Stimulated activated CD8-positive, alpha-beta memory T cell treated with anti-CD3 and anti-CD28 coated beads, Interleukin-15, amount 100 ng/mL, for 48 hours (primary cell): ENCODE data around the gene CPOX.
"Not testable (repeated sequence)": the region's sequence is repeated elsewhere in the genome, so short reads cannot be mapped to it uniquely, and the experiment has no call there.

ENCODE experiments used
- DNase-seq, 2 donors: peaks; one replicate each; pipeline ENCODE4 v3.0.0-alpha.2; 2020; ENCODE audit warnings: low read depth in 2 of 2

Gene CPOX

DNA sequence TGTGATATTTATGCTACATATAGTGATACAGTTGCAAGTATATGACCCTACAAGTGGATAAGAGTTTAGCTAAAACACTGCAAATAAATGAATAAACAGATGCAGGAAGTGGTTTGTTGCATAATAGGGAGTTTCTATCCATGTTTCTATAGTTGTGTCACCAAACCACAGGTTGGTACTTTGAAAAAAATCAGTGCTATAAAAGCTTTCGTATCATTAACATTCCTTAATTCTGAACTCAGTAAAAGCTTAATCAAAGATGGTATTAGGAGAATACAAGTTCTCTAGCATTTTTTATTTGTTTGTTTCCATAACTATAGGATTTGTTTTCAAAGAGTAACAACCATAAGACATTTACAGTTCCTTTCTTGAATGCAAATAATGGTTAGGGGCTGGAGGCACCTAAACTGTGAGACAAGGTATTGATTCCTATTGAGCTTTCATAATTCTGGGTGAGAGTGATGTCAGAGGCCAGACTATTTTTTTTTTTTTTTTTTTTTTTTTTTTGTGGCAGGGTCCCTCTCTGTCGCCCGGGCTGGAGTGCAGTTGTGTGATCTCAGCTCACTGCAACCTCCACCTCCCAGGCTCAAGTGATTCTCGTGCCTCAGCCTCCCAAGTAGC, 29.6 kb downstream of the CPOX start:
- no peak for DNase-seq

DNA sequence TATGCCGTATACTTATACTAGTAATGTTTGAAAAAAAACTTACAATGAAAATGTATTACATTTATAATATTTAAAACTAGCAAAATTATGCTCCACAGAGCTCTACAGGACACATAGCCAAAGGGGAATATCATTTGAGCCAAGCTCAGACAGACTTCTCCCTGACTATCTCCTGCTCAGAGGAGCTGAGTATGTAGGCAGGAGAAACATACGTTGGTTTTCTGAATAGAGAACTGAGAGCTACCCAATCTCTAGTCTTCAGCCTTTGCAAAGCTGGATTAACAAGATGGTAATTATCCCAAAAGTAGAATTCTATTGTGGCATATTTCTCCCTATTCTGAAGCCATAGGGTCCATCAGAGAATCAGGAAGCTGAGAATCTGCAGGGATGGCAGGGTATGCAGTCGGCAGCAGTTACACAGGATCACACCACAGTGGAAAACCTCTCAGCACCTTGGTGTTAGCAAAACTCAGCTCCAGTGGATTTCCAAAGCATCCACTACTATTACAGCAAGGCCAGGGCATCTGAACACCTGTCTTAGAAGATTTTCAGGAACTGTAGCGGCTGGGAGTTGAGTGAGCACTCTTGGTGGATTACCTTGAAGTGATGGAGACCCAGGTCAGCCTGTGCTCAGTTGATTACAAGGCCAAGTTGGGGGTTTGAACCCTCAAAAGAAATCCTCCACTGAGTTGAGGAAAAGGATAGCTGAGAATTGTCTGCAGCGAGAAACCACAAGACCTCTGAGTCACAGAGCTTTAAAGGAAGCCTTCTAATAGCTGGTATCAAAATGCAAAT, 31.5 kb downstream of the CPOX start:
- no peak for DNase-seq

DNA sequence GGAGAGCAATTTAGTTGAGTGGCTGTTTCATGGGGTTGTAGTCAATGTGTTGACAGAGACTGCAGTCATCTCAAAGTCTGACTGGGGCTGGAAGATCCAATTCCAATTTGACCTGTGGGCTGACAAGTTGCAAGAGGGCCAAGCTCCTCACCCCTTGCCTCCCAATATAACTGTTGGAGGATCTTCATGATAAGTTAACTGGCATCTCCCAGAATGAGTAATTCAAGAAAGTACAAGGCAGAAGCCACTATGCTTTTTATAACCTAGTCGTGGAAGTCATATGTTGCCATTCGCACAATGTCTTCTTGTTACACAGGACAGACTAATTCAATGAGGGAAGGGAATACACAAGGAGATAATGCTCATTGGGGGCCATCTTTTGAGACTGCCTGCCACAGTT, 32.5 kb downstream of the CPOX start:
- no peak for DNase-seq

DNA sequence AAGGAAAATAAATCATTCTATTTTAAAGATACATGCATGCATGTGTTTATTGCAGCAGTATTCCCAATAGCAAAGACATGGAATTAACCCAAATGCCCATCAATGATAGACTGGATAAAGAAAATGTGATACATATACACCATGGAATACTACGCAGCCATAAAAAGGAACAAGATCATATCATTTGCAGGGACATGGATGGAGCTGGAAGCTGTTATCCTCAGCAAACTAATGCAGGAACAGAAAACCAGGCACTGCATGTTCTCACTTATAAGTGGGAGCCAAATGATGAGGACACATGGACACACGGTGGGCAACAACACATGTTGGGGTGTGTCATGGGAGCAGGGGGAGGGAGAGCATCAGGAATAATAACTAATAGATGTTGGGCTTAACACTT, 33.6 kb downstream of the CPOX start:
- not testable (repeated sequence) for DNase-seq

DNA sequence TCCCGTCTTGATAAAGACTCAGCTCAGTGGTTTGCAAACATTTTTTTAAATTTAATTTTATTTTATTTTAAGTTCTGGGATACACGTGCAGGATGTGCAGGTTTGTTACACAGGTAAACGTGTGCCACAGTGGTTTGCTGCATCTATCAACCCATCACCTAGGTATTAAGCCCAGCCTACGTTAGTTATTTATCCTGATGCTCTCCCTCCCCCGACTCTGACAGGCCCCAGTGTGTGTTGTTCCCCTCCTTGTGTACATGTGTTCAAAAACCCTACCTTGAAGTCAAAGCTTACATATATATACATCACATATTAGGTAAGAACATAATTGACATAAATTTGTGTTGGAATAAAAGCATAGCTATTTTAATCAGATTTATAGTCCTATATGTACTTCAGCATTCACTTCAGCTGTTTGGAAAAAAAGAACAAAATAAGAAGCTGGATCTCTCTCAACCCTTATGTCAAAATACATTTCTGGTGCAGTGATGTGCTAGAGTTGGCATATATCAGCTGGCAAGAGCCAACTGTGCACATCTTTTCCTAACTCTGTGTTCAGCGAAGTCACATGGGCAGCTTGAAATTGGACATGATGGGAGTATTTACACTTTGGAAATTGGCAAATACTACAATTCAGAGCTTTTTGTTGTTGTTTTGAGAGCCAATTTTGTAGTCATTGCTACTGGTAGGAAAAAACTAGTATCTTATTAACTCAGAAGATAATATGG, 35.1 kb downstream of the CPOX start:
- no peak for DNase-seq

DNA sequence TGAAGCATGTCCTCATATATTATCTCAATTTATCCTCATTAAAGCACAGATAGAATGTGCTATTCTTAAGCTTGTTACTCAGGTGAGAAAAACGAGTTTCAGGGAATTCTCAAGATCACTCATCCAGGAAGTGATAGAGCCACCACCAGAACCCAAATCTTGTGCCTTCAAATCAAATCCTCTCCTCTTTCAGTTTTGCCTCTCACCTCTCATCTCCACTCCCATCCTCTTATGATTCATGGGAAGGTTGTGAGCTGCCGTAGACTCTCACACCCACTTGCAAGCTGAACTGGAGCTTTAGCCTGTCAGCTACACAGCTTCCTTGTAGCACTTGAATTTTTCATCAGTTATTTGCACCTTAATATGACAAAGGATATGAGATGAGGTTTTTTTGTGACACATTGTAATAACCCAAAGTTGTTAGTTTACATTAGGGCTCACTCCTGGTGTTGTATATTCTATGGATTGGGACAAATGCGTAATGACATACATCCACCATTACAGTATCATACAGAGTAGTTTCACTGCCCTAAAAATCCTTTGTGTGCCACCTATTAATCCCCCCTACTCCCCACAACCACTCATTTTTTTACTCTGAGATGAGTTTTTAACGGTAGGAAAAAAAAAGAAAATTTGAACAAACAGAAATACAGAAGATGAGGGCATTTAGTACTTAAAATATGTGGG, 35.9 kb downstream of the CPOX start:
- DNase-seq: peak in 1 of 2 donors; percentile 44

DNA sequence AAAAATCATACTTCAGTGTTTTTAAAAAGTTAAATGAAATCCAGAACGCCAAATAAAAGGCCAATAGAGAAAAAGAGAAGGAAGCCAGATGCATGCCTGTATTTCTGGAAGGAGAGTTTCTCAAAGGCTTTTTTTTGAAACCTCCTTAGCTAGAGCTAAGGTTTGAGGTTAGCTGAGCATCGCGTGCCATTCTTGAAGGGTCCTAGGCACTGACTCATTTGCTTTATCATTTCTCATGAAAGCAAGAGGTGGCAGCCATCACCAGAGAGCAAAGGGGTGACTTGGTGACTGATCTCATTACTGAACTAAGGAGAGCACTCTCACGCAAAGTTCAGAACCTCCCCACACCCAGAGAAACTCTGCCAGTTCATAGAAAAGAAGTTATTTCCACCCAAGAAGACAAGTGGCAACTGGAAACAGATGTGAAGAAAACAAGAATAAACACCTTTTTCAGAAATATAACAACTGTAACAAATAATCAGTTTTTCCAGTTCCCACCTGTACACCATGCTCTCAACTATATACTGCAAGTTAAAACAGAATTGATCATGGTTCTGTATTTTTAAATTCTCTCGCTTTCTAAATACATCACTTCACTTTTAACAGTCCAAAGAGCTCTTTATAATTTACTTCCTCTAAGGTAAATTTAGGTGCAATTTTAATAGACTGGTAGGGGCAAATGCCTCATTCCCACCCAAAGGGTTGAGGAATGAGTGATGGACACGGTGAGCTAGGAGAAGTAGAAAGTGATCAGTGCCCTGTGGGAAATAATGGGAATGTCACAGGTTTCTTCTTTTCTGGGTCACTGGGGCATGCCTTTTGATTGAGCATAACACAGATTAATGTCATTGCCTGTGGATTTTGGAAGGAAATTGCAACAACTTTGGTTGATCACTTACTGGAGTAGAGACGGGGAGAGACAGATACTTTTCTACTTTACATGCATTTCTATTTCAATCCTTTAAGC, 37.0 kb downstream of the CPOX start:
- DNase-seq: peak; percentile 61 to 66

DNA sequence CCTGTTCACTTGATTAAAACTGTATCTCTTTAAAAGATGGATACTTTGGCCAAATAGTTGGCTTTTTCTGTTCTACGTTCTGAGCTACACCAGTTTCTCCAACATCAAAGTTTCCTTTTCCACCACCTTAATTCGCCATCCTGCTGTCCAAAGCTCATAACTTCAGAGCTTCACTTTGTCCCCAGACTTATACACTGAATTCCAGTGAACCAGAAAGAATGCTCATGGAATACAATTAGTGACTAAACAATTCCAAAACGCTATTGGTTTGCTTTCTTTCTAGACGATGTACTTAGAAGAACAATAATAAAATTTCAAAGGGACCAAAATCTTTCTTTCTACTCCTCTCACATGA, 38.4 kb downstream of the CPOX start:
- no peak for DNase-seq

DNA sequence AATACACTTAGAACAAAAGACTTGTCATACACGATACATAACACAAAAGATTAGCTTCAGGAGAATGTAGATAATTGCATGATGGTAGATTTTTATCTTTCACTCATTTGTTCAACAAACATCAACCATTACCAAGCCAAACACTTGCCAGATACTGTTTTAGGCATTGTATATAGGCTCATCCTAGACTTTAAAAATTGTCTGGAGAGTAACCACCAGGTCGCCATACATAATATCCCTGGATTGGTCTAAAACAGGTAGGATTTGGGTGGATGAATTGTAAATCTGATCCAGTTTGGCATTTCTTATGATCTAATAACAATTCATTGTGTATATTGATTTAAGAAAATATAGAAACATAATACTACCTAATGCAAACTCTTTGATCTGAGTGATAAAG, 38.8 kb downstream of the CPOX start:
- no peak for DNase-seq

DNA sequence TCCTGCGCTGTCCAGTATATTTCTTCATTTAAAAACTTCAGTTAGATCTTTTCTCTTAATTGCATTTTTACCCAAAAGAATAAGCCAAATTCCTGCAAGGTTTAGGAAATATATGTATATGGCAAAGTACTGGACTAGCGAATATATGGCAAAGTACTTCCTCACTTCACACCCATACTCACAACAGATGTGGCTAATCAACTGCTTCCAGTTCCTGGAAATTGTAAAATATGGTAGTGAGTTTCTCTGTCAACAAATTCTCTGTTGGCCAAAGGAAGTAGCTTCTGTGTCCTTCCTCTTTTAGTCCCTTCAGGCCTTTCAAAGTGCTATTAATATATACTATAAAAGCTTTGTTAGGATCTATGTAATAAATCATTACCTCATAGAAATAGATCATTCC, 39.7 kb downstream of the CPOX start:
- no peak for DNase-seq

DNA sequence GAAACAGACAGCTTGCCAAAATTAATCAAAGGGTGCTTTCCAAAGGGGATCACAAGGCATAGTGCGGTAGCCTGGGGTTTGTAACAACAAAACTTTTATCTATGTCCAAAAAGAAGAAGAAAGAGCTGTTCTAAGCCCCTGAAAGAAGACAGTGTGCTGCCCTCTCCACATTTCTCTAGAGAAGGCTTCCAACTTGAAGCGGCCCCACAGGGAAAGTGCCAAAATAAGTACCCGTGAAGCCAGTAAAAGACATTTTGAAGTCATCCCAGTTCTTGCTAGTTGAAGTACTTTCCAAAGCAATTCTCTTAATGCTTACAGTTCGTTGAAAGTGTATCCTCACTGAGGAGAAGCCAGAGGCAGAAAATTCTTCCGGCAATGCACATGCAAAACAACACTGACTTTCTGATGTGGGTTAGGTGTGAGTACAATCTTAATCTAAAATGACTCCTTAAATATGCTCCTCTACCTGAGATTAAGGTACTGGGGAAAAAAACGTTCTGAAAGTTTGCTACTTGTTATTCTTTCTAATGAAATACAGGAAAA, 40.3 kb downstream of the CPOX start:
- no peak for DNase-seq

DNA sequence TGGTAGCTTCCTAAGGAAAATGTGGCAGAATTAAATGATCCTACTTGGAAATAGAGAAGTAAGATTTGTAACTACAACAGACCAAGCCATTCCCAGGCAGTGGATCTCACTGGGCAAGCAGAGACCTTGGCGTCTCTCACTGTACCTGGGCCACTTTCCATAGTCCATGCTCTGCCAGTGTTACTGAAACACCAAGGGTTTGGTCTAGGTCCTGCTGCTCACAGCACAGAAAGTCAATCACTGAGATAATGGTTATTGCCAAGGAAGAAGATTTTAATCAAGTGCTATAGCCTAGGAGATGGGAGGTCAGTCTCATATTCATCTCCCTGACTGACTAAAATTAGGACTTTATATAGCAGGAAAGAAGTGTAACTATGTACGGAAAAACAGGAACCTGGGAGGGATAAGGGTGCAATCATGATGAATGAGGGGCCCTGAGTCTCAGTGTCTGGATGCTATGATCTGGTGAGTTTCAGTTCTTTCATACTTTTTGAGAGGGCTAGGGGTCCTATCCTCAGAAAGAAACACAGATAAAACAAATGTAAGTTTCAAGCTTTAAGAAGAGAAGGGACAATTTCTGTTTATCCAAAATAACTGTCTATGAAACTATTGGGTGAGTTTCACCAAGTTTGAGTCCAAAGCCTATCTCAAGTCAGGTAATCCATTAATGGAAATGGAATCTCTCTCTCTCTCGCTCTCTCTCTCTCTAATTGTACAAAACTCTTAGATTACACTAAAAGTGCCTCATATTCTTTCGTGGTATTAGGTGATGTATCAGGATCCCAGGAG, 41.0 kb downstream of the CPOX start:
- DNase-seq: no peak

DNA sequence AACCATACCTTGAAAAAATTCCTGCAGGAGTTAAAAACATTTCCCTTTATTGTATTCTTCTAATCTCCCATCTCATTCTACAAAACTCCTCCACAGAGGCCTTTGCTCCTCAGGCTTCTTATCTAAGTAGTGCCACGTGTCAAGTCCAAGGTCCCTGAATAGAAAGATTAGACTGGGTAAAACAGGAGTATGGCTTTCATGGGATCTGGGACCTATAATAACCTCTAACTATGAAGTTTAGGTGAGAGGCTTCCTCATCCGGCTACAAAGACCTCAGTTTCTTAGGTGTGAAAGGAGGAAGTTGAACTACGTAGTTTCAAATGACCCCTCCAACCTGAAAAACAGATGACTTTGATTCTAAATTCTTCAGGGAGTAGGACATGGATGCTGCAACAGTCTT, 41.7 kb downstream of the CPOX start:
- no peak for DNase-seq

DNA sequence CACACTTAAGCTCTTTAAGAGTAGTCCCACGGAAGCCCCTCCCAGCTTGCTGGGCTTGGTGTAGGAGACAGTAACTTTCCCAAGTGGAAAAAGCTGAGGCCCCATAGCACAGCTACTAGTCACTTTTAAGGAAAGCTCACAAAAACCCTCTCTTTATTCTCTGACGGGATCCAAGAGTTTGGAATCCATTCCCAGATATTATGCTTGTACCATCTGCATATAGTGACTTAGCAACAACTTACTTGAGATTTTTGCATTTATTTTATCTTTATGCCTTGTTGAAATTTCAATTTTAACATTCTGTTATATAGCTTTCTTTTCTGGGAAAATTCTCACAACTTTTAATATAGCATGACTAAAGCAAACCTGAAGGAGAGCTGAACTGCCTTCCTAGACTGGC, 42.2 kb downstream of the CPOX start:
- DNase-seq: no peak

DNA sequence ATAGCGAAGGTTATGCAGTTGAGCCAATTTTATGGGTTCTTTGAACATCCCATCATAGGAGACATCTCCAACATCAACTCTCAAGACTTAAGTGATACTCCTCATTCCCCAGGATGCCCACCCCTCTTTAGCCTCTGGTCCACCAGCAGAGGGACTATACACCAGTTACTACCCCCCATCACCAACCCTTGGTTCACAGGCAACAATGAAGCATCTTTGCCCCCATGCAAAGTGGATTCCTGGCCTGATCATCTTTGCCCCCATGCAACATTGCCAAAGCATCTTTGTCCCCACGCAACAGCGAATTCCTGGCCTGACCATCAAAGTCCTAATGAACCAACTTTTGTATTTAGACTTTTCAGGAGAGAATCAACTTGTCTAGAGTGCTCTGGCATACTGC, 42.6 kb downstream of the CPOX start:
- DNase-seq: no peak

DNA sequence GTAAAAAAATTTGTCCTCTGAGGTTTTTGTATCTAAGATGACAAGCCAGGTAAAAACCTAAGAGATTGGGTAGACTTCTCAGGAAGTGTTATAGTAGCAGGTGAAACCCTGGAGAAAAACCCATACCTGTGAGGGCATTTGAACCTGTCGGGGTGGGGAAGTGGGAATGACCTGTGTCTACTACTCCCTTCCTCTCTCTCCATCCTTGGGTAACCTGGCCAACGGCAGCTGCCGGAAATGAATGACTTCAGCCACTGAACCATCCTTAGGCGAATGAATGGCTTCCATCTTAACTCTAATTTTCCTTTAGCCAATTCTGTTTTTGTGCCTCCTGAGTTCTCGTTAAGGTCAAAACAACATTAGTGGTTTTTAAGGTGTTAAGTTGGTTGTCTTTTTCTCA, 44.9 kb downstream of the CPOX start:
- no peak for DNase-seq

DNA sequence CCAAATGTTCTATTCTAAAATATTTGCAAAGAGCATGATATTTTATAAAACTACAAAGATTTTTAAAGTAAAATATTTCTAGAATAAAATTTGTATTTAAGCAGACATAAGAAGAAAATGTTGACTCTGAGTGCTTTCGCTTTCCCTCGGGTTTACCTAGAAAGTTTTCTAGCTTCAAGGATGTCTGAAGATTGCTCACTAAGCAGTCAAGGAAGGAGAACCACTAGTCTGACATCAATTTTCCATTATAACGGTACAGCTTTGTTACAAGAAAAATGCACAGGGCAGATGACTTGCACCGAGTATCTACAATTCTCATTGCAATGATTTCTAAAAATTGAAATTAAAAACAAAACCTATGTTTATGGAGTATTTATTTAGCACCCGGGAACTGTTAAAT, 47.5 kb downstream of the CPOX start:
- DNase-seq: no peak

DNA sequence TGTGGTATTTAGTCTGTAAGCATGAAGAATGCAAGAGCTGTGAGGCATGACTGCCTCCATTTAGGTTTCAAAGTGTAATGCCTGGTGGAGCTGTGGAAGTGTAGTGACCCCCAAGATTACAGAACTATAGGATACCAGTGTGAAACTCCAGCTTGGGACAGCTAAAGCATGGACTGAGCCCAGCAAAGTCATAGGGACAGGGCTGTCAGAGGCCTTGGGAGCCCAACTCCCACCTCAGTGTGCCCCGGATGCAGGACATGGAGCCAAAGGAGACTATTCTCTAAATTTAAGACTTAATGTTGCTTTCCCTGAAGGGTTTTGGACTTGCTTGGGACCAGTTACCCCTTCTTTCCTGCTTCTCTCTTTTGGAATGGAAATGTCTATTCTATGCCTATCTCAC, 50.8 kb downstream of the CPOX start:
- no peak for DNase-seq

DNA sequence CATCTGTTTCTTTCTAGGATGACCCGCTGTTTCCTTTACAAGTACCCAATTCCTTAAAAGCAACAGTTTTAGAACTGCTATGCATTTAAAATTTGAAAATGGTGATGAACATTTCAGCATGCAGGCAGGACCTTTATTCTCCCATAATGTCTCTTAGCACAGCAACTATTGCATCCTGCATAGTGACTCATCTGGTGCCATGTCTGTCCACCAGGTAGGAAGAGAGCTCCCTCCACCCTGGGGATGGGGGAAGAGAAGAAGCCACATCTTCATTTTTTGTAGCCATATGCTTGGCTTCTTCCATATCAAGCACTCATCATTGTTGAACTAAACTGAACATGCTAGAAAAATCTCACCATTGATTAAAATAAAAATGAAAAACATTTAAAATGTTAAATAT, 51.7 kb downstream of the CPOX start:
- DNase-seq: no peak

DNA sequence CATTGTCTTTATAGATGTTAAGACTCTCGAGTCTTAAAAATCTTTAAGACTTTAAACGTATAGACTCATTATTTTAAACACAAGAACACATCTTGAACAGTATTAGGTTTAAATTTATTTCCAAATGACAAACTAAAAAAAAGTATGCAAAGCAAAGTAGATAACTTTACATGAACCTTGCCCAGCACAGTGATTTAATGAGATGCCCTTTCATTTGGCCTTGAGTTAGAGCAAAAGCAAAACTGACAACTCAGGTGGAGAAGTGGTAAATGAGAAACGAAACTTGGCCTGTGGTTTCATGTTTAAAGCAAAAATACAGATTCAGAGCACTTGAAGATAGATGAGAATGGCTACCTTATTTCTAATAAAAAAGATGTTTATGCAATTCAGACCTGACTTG, 53.1 kb downstream of the CPOX start:
- DNase-seq: no peak
